Non-pigmented ciliary epithelial cell (primary cell): Measurements from ENCODE around the gene H2AZ2.

Experiments used
- DNase-seq: peaks from one replicate; pipeline ENCODE4 v3.0.0-alpha.2; 2010; ENCODE audit warnings: low read depth

The H2AZ2 gene

DNA sequence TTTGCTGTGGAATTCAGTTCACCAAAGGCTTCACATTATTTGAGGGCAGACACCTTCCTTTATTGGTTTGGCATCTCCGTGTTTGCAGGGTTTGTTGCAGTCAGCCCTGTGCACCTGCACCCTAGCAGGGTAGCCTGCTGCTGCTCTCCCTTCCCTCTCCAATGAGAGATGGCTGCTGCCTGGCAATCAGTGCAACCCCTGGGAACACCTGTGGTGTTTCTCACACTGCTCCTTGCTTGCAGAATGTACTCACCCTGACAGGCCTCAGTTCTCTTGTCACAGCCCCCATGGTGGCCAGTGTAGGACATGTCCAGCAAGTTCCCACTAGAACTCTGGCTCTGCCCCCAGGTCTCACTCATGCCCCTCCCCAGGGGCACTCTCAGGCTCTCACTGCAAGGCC is 63.5 kb downstream of the H2AZ2 start:
- DNase-seq = no peak

DNA sequence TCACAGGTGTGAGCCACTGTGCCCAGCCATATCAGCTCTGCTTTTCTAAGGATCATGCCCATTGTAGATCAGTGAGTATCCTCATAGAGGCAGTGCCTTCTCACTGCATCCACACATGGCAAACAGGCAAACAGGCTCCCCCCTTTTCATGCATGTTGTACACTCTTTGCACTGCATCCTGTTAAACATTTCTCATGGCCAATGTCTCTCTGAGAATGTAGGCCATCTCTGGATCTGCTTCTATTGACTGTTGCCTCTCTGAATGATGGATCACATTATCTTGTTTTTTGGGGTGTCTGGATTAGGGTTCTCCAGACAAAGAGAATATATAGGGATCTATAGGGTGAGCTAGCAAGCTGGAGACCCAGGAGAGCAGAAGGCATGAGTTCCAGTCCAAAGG is 64.5 kb downstream of the H2AZ2 start:
- no peak for DNase-seq

DNA sequence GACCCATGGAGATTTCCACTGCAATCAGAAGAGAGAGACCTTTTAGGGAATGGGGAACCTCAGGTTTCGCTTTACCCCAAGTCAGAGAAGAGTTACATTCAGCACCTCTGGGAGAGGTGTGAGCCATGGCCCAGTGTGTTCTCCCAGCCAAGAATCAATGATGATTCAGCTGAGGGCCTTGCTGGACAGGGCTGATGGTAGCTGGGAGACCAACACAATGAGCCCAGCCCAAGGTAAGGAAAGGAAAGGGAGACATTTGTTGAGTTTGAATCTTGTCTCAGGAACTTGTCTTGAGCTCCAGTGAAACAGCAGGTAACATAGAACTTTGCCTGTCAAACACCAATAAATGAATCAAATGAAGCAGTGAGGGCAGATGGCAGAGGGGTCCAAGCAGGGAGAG is 65.4 kb downstream of the H2AZ2 start:
- no peak for DNase-seq
